ENCODE results near the gene SRC.
A peak's percentile ranks its signal among the peaks of the same experiment; 100 is the strongest.

The SRC gene

DNA sequence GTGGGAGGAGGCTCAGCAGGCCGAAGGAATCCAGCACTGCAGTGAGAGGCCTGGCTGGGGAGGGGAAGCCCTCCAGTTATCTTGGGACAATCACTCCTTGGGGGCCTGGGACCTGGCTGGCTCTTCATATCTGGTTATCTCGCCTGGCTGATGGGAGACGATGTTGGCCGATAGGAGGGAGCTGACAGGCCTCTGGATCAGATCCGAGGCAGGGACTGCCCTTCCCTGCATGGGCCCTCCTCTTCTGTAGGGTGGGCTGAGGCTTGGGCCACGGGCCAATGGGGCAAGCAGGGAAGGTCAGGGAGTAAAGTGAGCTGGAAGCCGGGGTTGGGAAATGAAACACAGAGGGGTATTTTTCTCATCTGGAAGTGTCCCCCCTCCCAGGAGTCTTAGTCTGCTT, 31.3 kb upstream of the SRC start:
- Histone ChIP-seq H3K9me3 (ENCODE audit: insufficient read depth, low read length) (no peaks in the 10 kb centered on the region), H3K36me3 (ENCODE audit: low read length) (no peaks in the 10 kb centered on the region), H3F3A (ENCODE audit: insufficient read depth) (no peaks in the 10 kb centered on the region), H3K27me3 (ENCODE audit: low read length) (no peaks in the 10 kb centered on the region), H3K4me2 (ENCODE audit: low read depth, low read length, poor library complexity, severe bottlenecking) (no peak overlapping the region), H3K4me3 (ENCODE audit: insufficient read depth, low read length, poor library complexity, severe bottlenecking) (no peak overlapping the region), H3K27ac (ENCODE audit: low read depth, low read length) (no peak overlapping the region), H2AFZ (ENCODE audit: low read depth, low read length, severe bottlenecking) (no peak overlapping the region), H4K20me1 (ENCODE audit: low read depth, low read length) (no peaks in the 10 kb centered on the region), H3K9ac (ENCODE audit: low read length) (no peak overlapping the region), H3K79me2 (ENCODE audit: insufficient read depth, low read length) (no peaks in the 10 kb centered on the region; the same call in 1 of the 2 replicates), H3K9me2 (replicated peaks; ENCODE audit: insufficient read depth, low read length) (no peaks in the 10 kb centered on the region)
- TF ChIP-seq, protein P1, sequence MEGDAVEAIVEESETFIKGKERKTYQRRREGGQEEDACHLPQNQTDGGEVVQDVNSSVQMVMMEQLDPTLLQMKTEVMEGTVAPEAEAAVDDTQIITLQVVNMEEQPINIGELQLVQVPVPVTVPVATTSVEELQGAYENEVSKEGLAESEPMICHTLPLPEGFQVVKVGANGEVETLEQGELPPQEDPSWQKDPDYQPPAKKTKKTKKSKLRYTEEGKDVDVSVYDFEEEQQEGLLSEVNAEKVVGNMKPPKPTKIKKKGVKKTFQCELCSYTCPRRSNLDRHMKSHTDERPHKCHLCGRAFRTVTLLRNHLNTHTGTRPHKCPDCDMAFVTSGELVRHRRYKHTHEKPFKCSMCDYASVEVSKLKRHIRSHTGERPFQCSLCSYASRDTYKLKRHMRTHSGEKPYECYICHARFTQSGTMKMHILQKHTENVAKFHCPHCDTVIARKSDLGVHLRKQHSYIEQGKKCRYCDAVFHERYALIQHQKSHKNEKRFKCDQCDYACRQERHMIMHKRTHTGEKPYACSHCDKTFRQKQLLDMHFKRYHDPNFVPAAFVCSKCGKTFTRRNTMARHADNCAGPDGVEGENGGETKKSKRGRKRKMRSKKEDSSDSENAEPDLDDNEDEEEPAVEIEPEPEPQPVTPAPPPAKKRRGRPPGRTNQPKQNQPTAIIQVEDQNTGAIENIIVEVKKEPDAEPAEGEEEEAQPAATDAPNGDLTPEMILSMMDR (IDR thresholded peaks at IDR 0.05; ENCODE audit: insufficient read depth, low read length, poor library complexity, severe bottlenecking): no peak
- no peak for TF ChIP-seq EZH2phosphoT487 (conservative IDR thresholded peaks at IDR 0.05; ENCODE audit: low read length)

DNA sequence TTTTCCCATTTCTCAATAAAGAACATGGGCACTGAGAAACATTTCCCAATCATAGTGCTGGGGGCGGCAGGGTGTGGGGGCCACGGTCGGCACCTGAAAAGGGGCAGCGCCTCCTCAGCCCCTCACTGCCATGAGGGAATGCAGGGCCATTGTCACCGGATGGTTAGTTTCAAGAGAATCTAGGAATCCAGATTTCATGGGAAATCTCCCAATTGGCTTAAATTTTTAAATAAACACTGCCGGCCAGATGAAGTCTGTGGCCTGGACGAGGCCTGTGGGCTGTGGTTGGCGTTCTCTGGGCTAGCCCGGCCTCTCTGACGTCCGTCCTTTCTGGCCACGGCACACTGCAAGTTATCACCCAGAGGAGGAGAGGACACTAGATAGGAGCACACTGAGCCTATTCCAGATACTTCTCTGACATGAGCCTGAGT, 30.9 kb upstream of the SRC start:
- H3K79me2 ChIP-seq (ENCODE audit: insufficient read depth, low read length): no peaks in the 10 kb centered on the region; the same call in 1 of the 2 replicates
- H3K9me2 ChIP-seq (replicated peaks; ENCODE audit: insufficient read depth, low read length): no peaks in the 10 kb centered on the region
- no peak overlapping the region for H3K4me3 ChIP-seq (ENCODE audit: insufficient read depth, low read length, poor library complexity, severe bottlenecking)
- H3K9me3 ChIP-seq (ENCODE audit: insufficient read depth, low read length): no peaks in the 10 kb centered on the region
- H4K20me1 ChIP-seq (ENCODE audit: low read depth, low read length): no peaks in the 10 kb centered on the region
- no peak overlapping the region for H2AFZ ChIP-seq (ENCODE audit: low read depth, low read length, severe bottlenecking)
- H3K4me2 ChIP-seq (ENCODE audit: low read depth, low read length, poor library complexity, severe bottlenecking): peak overlapping the region; percentile 7
- H3K36me3 ChIP-seq (ENCODE audit: low read length): no peaks in the 10 kb centered on the region
- no peaks in the 10 kb centered on the region for H3K27me3 ChIP-seq (ENCODE audit: low read length)
- no peaks in the 10 kb centered on the region for H3F3A ChIP-seq (ENCODE audit: insufficient read depth)
- TF ChIP-seq EZH2phosphoT487 (conservative IDR thresholded peaks at IDR 0.05; ENCODE audit: low read length): no peak
- TF ChIP-seq, protein P1 (IDR thresholded peaks at IDR 0.05; ENCODE audit: insufficient read depth, low read length, poor library complexity, severe bottlenecking): no peak
- H3K27ac ChIP-seq (ENCODE audit: low read depth, low read length): peak overlapping the region; percentile 56
- H3K9ac ChIP-seq (ENCODE audit: low read length): no peak overlapping the region

DNA sequence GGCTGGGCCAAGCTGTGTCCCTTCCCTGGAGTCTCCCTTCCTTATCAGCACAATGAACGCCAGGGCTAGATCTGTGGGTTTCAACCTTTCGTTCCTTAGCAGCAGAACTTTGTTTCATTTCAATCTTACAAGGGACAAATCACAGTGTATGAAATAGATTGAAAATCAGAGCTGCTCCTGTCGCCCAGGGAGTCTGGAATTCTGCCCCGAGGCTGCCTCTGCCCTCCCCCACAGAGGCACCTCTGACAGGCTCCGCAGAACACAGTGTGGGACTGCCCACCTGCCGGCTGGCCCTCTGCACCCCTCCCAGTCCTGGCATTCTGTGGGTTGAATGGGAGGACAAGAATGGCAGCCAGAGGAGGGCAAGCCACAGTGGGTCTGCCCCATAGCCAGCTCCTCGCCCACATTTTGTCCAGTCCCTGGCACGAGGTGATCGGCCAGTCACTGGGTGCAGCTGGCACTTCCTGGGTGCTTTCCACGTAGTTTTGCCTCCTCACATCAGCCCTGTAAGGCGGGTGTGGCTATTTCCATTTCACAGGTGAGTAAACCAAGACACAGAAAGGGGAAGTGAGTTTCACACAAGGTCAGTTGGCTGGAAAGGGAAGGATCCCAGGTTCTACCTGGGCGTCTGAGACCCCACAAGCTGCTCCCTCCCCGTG, 30.4 kb upstream of the SRC start:
- Histone ChIP-seq H3K36me3 (ENCODE audit: low read length) (no peaks in the 10 kb centered on the region), H3K4me2 (ENCODE audit: low read depth, low read length, poor library complexity, severe bottlenecking) (peak overlapping the region; percentile 21), H3K27ac (ENCODE audit: low read depth, low read length) (peak overlapping the region; percentile 56), H3K79me2 (ENCODE audit: insufficient read depth, low read length) (no peaks in the 10 kb centered on the region; the same call in 1 of the 2 replicates), H3K9ac (ENCODE audit: low read length) (no peak overlapping the region), H2AFZ (ENCODE audit: low read depth, low read length, severe bottlenecking) (no peak overlapping the region), H3K27me3 (ENCODE audit: low read length) (no peaks in the 10 kb centered on the region), H3F3A (ENCODE audit: insufficient read depth) (no peaks in the 10 kb centered on the region), H3K9me2 (replicated peaks; ENCODE audit: insufficient read depth, low read length) (no peaks in the 10 kb centered on the region), H3K9me3 (ENCODE audit: insufficient read depth, low read length) (no peaks in the 10 kb centered on the region), H4K20me1 (ENCODE audit: low read depth, low read length) (no peaks in the 10 kb centered on the region), H3K4me3 (ENCODE audit: insufficient read depth, low read length, poor library complexity, severe bottlenecking) (no peak overlapping the region)
- TF ChIP-seq, protein P1 (IDR thresholded peaks at IDR 0.05; ENCODE audit: insufficient read depth, low read length, poor library complexity, severe bottlenecking): no peak
- no peak for TF ChIP-seq EZH2phosphoT487 (conservative IDR thresholded peaks at IDR 0.05; ENCODE audit: low read length)

Measured in SU-DHL-6 (cell line).